Spleen (tissue), 11 donors: ENCODE results near the gene RASA3. TPM values are rescaled to one million over a fixed set of nuclear protein-coding genes. Genes with fewer than 3 reads are reported as not detected.
"Not testable (repeated sequence)": the region's sequence is repeated elsewhere in the genome, so short reads cannot be mapped to it uniquely, and the experiment has no call there.

ENCODE experiments used
- DNase-seq: peaks from one replicate; pipeline ENCODE4 v3.0.0-alpha.2; 2020
- H3K27ac ChIP-seq, 8 donors: fragments of 200-600 bp; sonication (generic) in 7 of 8; 1 replicate in 4 of 8; 2 replicates in 4 of 8; pipeline versions ENCODE4 v1.5.0 to v1.8.0; 2016 to 2021; ENCODE audit warnings: inconsistent platforms in 4 of 8, mild to moderate bottlenecking in 4 of 8, moderate library complexity in 1 of 8
- H3K27me3 ChIP-seq, 7 donors: fragments of 200-600 bp; sonication (generic) in 6 of 7; replicated peaks in 1 of 7; 1 replicate in 4 of 7; 2 replicates in 3 of 7; pipeline versions ENCODE4 v1.5.0 to v1.8.0; 2016 to 2021; ENCODE audit warnings: inconsistent platforms in 3 of 7, mild to moderate bottlenecking in 1 of 7
- H3K36me3 ChIP-seq, 6 donors: fragments of 200-600 bp; sonication (generic) in 5 of 6; 1 replicate in 4 of 6; 2 replicates in 2 of 6; pipeline versions ENCODE4 v1.5.0 to v1.8.0; 2016 to 2021; ENCODE audit warnings: inconsistent platforms in 2 of 6
- H3K4me1 ChIP-seq, 6 donors: fragments of 200-600 bp; sonication (generic) in 5 of 6; 1 replicate in 3 of 6; 2 replicates in 3 of 6; pipeline versions ENCODE4 v1.5.0 to v1.8.0; 2016 to 2021; ENCODE audit warnings: inconsistent platforms in 3 of 6
- H3K4me3 ChIP-seq, 8 donors: fragments of 200-600 bp; sonication (generic) in 7 of 8; 1 replicate in 4 of 8; 2 replicates in 4 of 8; pipeline versions ENCODE4 v1.5.0 to v1.8.0; 2016 to 2021; ENCODE audit warnings: inconsistent platforms in 4 of 8, mild to moderate bottlenecking in 4 of 8, moderate library complexity in 2 of 8
- H3K9me3 ChIP-seq, 8 donors: fragments of 200-600 bp; sonication (generic) in 7 of 8; 1 replicate in 4 of 8; 2 replicates in 4 of 8; pipeline versions ENCODE4 v1.5.0 to v1.8.0; 2016 to 2021; ENCODE audit warnings: inconsistent platforms in 4 of 8
- POLR2A ChIP-seq, 3 donors: fragments of 450-650 bp; IDR thresholded peaks; one replicate each; pipeline ENCODE4 v1.5.1; 2017; ENCODE audit warnings: antibody characterized with exemption in 3 of 3, mild to moderate bottlenecking in 1 of 3
- POLR2AphosphoS5 ChIP-seq, 3 donors: sonication (generic); formaldehyde crosslinking; IDR thresholded peaks; one replicate each; pipeline ENCODE4 v1.5.1; 2017; ENCODE audit warnings: antibody characterized with exemption in 3 of 3
- WGBS, 5 donors: extraction: QIAGEN DNeasy Blood & Tissue Kit in 3 of 5; methylation state at CpG; one replicate each; pipeline versions ENCODE4 v1.1.5 to v1.1.7; 2013 to 2018; 5-methylcytosine and 5-hydroxymethylcytosine counted together
- intact Hi-C: fragments of 100-400 bp; cut with DNase I; formaldehyde crosslinking; loops from one replicate; pipeline ENCODE4 v1.15.0; 2023; ENCODE audit warnings: low total_unique reads
- polyA plus RNA-seq, 3 donors: library from polyadenylated mRNA; stranded (reverse); fragments of 200-250 nt; gene quantifications; one replicate each; pipeline ENCODE4 v1.2.1, GENCODE V29; 2013
- total RNA-seq, 7 donors: library from RNA; depleted of rRNA in 3 of 7; stranded (reverse); fragments of >200 nt in 3 of 7; fragmentation: NEBNext Ultra II Directional in 4 of 7; extraction: Animal tissue kit (Norgen Biotek cat#: 25700) in 4 of 7; gene quantifications; one replicate each; pipeline versions ENCODE4 v1.1.0 to v1.2.1, GENCODE V29; 2016 to 2021
- TF ChIP-seq, protein P1 (sequence below), 11 experiments: fragments of 200-600 bp in 7 of 11; fragments of 450-650 bp in 4 of 11; sonication (generic) in 4 of 11; IDR thresholded peaks in 8 of 11; conservative IDR thresholded peaks in 3 of 11; 1 replicate in 7 of 11; 2 replicates in 4 of 11; pipeline versions ENCODE4 v1.4.0 to v1.8.0; 2016 to 2021; ENCODE audit warnings: antibody characterized with exemption in 11 of 11, inconsistent platforms in 4 of 11, mild to moderate bottlenecking in 1 of 11
- donor health status: healthy with polysubstance abuse.
- donor health status: DM: no; HTN: no; CAD: no; lungs with moderate emphysema.
- donor health status: DM: no; HTN: no; CAD: no.
- donor health status: Bipolar disorder and iron deficiency.
- donor health status: healthy.
- donor health status: DM: no; HTN: no; CAD: no.
- donor health status: DM: yes; HTN: yes; CAD: no.

RASA3 gene
- total and polyA plus RNA-seq, 10 donors, result 11.7 to 52.8 (median 47.7) TPM

DNA sequence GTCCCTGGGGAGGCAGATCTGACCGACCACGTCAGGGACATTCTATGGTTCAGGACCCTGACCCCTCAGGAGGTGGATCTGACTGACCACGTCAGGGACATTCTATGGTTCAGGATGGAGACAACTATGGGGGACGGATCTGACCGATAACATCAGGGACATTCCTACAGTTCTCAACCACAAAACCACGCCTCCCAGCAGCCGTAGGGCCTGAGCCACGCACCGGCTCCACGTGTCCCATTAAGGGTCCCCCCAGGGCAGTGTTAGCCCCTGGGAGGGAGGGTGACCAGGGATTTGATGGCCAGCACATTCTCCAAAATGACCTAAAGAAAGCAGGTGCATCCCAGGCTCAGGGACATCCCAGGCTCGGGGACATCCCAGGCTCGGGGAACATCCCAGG, 109.5 kb downstream of the RASA3 start:
- Histone ChIP-seq H3K4me1 (peaks cover 22 to 57% (median 37%) of the 10 kb centered on the region in 6 donors), H3K27me3 (no peaks in the 10 kb centered on the region), H3K4me3 (no peak overlapping the region), H3K36me3 (peaks cover 5 to 97% (median 56%) of the 10 kb centered on the region in 6 donors), H3K27ac (no peak overlapping the region), H3K9me3 (no peaks in the 10 kb centered on the region)
- TF ChIP-seq POLR2AphosphoS5 (IDR thresholded peaks at IDR 0.05) (peak in 1 of 3 donors; percentile 11), POLR2A (IDR thresholded peaks at IDR 0.05) (no peak)
- 69 to 86% (median 81%) methylated on average over 11 to 12 of the region's 12 CpGs for whole genome bisulfite sequencing, 5 donors
- DNase-seq, result no peak
- intact Hi-C loops, result no loop called here

DNA sequence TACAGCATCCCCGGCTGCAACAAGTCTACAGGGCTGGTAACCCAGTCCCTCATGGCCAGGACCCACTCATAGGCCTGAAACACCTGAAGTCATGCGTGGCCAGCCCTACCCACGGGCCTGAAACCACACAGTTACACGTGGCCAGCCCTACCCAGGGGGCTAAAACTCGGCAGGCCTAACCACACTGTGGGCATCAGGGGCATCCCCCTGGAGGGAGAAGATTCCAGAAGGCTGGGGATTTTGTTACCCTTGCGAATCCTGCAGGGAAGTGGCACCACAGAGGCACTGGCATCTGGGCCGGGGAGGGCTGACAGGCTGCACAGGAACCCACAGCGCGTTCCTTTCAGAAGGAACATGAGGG, 110.1 kb downstream of the RASA3 start:
- intact Hi-C loops, result no loop called here
- no peak for TF ChIP-seq POLR2AphosphoS5 (IDR thresholded peaks at IDR 0.05)
- TF ChIP-seq POLR2A (IDR thresholded peaks at IDR 0.05), result no peak
- TF ChIP-seq, protein P1, sequence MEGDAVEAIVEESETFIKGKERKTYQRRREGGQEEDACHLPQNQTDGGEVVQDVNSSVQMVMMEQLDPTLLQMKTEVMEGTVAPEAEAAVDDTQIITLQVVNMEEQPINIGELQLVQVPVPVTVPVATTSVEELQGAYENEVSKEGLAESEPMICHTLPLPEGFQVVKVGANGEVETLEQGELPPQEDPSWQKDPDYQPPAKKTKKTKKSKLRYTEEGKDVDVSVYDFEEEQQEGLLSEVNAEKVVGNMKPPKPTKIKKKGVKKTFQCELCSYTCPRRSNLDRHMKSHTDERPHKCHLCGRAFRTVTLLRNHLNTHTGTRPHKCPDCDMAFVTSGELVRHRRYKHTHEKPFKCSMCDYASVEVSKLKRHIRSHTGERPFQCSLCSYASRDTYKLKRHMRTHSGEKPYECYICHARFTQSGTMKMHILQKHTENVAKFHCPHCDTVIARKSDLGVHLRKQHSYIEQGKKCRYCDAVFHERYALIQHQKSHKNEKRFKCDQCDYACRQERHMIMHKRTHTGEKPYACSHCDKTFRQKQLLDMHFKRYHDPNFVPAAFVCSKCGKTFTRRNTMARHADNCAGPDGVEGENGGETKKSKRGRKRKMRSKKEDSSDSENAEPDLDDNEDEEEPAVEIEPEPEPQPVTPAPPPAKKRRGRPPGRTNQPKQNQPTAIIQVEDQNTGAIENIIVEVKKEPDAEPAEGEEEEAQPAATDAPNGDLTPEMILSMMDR (IDR thresholded peaks at IDR 0.05 in 8 of 11, conservative IDR thresholded peaks at IDR 0.05 in 3 of 11), result no peak
- Histone ChIP-seq H3K36me3 (peaks cover 5 to 97% (median 62%) of the 10 kb centered on the region in 6 donors), H3K4me1 (peaks cover 19 to 51% (median 31%) of the 10 kb centered on the region in 6 donors), H3K27ac (peak overlapping the region in 2 of 8 donors; percentile 37 to 50), H3K27me3 (no peaks in the 10 kb centered on the region), H3K4me3 (no peak overlapping the region), H3K9me3 (no peaks in the 10 kb centered on the region)
- no peak for DNase-seq
- WGBS, 5 donors, result 74 to 93% (median 75%) methylated on average over 5 to 9 of the region's 9 CpGs

GRCh38 chr13:114021464-114022308, 110.7 kb downstream of the RASA3 start:
- Histone ChIP-seq H3K9me3 (no peaks in the 10 kb centered on the region), H3K27me3 (no peaks in the 10 kb centered on the region), H3K36me3 (peaks cover 5 to 97% (median 61%) of the 10 kb centered on the region in 6 donors), H3K27ac (peak overlapping the region in 2 of 8 donors; percentile 37 to 50), H3K4me1 (peaks cover 15 to 45% (median 25%) of the 10 kb centered on the region in 6 donors), H3K4me3 (no peak overlapping the region)
- intact Hi-C loops, result no loop called here
- TF ChIP-seq, protein P1 (IDR thresholded peaks at IDR 0.05 in 8 of 11, conservative IDR thresholded peaks at IDR 0.05 in 3 of 11), result no peak
- TF ChIP-seq POLR2A (IDR thresholded peaks at IDR 0.05), result no peak
- WGBS, 5 donors, result 86 to 91% (median 90%) methylated on average over 23 to 25 of the region's 25 CpGs
- DNase-seq, result no peak

GRCh38 chr13:114020750-114021463, 111.5 kb downstream of the RASA3 start:
- intact Hi-C loops, result no loop called here
- peaks cover 7 to 37% (median 18%) of the 10 kb centered on the region in 6 donors for H3K4me1 ChIP-seq
- H3K36me3 ChIP-seq, result peaks cover 5 to 97% (median 65%) of the 10 kb centered on the region in 6 donors

GRCh38 chr13:114020134-114020533, 112.3 kb downstream of the RASA3 start:
- intact Hi-C loops, H3K4me3 ChIP-seq, DNase-seq, H3K9me3 ChIP-seq, H3K27me3 ChIP-seq, H3K27ac ChIP-seq: not testable (repeated sequence)
- Histone ChIP-seq H3K36me3 (peaks cover 5 to 97% (median 72%) of the 10 kb centered on the region in 6 donors), H3K4me1 (peaks cover 3 to 29% (median 10%) of the 10 kb centered on the region in 6 donors)
- WGBS, 5 donors, result 92 to 97% (median 94%) methylated on average over 7 to 14 of the region's 14 CpGs

More at GRCh38 chr13:114020750-114021463, 111.5 kb downstream of the RASA3 start:
- 87 to 97% (median 94%) methylated on average over 32 of the region's 32 CpGs for WGBS, 5 donors
- H3K9me3 ChIP-seq, result no peaks in the 10 kb centered on the region
- no peak overlapping the region for H3K4me3 ChIP-seq
- H3K27me3 ChIP-seq, result no peaks in the 10 kb centered on the region
- TF ChIP-seq POLR2AphosphoS5 (IDR thresholded peaks at IDR 0.05) (no peak), POLR2A (IDR thresholded peaks at IDR 0.05) (no peak)
- TF ChIP-seq, protein P1 (IDR thresholded peaks at IDR 0.05 in 8 of 11, conservative IDR thresholded peaks at IDR 0.05 in 3 of 11), result no peak
- no peak for DNase-seq
- peak overlapping the region in 1 of 8 donors; percentile 8 for H3K27ac ChIP-seq
